ENCODE data around the gene TBC1D22A.

Gene TBC1D22A

DNA sequence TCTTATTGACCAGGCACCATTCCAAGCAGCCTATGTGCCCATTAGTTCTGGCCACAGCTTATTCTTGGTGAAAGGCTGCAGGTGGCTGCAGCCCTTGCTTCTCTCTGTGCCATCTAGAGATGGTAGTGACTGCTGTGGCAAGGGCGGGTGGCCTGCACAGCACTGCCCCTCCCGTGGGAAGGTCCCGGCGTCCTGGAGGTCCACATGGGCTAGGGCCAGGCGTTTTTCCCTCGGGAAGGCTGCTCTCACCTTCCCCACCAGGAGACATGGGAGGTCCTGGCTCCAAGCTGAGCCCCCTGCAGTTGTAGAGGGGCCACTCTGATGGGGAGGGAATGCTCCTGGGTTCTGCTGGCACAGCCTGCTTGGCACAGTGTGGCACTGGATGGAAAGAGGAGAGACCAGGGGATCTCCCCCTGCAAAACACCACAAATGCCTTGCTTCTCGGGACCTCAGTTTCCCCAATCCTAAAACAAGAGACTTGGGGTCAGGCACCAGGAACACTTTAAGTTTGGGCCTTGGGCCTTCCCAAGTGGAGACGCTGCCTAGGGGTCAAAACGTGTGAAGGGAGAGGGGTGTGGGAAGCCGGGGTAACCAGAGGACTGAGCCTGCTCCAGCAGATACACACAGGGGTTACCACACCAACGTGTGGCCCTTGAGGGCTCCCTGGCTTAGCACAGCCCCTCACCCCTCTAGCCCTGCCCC lies 10.0 kb upstream of the TBC1D22A start:
- no peak for DNase-seq (ENCODE audit: insufficient read length, low spot score)
- no peak for FAIRE-seq

GRCh38 chr22:46752988-46753310 lies 9.5 kb upstream of the TBC1D22A start:
- FAIRE-seq (no peak), DNase-seq (ENCODE audit: insufficient read length, low spot score) (no peak)

DNA sequence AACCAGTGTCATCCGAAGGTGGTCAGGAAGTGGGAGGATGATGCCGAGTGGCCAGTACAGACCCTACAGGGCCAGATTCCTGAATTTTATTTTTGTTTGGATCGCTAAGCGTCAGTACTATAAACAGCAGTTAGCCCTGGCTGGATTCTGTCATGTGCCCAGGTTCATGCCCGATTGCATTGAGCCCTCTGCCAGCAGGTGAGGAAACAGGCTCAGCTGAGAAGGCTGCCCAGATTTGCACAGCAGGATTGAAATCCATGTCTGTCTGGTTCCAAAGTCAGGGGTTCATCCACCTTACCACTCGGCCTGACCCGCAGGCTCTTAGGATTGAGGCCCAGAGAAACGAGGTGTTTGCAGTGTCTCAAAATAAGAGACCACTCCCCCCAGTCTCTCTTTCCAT lies 9.1 kb upstream of the TBC1D22A start:
- no peak for DNase-seq (ENCODE audit: insufficient read length, low spot score)
- FAIRE-seq = no peak

DNA sequence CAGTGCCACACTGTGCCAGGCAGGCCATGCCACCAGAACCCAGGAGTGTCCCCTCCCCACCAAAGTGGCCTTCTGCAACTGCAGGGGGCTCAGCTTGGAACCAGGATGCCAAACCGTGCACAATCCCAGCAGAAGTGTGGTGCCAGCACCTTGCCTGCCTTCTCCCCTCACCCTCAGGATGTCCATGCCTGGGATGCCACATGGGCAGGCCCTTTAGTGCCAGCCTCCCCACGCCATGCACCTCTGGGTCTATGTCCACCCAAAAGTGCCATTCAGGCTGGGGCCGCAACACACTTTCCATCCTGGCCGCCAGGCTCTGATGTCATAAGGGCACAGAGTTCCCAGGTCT lies 8.7 kb upstream of the TBC1D22A start:
- no peak for FAIRE-seq
- DNase-seq (ENCODE audit: insufficient read length, low spot score) = no peak

GRCh38 chr22:46754110-46754799 lies 8.2 kb upstream of the TBC1D22A start:
- DNase-seq (ENCODE audit: insufficient read length, low spot score) = peak; percentile 96
- peak; percentile 99 for FAIRE-seq

DNA sequence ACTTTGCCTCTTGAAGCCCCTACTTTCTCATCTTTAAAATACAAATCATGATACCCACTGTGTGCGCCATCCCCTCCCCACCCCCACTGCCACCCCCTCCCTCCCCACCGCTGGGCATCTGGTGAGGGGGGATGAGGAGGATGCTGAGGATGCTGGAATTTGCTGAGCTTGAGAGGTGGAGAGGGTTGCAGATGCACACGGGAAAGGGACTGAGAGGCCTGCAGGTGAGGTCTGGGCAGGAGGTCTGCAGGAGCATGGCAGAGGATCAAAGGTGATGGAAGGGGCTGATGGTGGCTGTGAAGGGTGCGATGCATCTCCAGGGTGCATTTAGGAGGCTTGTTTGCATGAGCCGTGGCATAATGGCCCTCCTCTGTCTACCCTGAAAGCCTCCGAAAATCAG lies 7.6 kb upstream of the TBC1D22A start:
- FAIRE-seq (no peak), DNase-seq (ENCODE audit: insufficient read length, low spot score) (no peak)

DNA sequence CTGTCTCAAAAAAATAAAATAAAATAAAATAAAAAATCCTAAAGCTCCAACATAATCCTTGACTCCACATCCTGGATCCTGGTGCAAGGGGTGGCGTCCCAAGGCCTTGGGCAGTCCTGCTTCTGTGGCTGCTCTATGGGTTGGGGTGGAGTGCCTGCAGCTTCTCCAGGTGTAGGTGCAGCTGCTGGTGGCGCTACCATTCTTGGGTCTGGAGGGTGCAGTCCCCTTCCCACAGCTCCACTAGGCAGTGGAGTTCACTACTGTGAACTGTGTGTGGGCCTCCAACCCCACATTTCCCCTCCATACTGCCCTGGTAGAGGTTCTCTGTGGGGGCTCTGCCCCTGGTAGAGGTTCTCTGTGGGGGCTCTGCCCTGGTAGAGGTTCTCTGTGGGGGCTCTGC lies 6.9 kb upstream of the TBC1D22A start:
- FAIRE-seq (no peak), DNase-seq (ENCODE audit: insufficient read length, low spot score) (no peak)

- FAIRE-seq (no peak), DNase-seq (ENCODE audit: insufficient read length, low spot score) (no peak)
Observed at GRCh38 chr22:46756097-46756496, 6.4 kb upstream of the TBC1D22A start.

GRCh38 chr22:46757104-46757503 lies 5.3 kb upstream of the TBC1D22A start:
- FAIRE-seq (no peak), DNase-seq (ENCODE audit: insufficient read length, low spot score) (no peak)

DNA sequence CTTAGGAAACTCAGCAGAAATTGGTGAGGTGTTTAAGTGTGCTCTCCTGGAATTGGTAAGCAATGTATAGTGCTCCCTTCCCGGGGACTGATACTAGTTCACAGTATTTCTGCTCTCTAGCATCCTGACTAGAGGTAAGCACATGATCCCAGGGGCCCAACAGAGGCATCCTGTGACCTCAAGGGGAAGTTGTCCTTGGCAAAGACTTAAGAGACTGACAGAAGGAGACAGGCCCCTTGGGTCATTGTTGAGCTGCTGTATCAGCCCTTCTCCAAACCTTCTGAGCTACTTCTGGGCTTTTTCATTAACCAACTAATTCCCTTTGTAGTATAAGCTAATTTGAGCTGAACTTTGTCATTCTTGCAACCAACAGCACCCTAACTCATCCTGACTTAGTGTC lies 4.3 kb upstream of the TBC1D22A start:
- FAIRE-seq = no peak
- DNase-seq (ENCODE audit: insufficient read length, low spot score) = no peak

- DNase-seq (ENCODE audit: insufficient read length, low spot score) = peak; percentile 29
- no peak for FAIRE-seq
Observed at GRCh38 chr22:46758867-46759290, 3.6 kb upstream of the TBC1D22A start.

DNA sequence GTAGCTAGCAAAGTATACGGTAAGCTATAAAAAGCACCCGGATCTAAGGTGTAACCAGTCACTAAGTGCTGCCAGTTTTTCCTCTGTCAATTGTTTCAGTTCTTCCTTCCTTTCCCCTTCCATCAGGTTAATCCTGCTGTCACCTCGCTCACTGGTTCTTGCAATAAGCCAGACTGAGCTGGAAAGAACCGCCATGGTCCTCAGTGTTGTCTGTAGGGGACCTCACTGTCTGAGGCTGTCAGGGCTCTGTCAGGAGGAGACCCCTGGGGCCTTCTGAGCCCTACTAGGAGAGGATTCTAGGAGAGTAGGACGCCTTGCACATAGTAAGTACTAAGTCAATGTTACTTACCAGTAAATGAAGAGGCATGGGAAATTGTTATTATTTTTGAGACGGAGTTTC lies 1.4 kb upstream of the TBC1D22A start:
- no peak for FAIRE-seq
- no peak for DNase-seq (ENCODE audit: insufficient read length, low spot score)

DNA sequence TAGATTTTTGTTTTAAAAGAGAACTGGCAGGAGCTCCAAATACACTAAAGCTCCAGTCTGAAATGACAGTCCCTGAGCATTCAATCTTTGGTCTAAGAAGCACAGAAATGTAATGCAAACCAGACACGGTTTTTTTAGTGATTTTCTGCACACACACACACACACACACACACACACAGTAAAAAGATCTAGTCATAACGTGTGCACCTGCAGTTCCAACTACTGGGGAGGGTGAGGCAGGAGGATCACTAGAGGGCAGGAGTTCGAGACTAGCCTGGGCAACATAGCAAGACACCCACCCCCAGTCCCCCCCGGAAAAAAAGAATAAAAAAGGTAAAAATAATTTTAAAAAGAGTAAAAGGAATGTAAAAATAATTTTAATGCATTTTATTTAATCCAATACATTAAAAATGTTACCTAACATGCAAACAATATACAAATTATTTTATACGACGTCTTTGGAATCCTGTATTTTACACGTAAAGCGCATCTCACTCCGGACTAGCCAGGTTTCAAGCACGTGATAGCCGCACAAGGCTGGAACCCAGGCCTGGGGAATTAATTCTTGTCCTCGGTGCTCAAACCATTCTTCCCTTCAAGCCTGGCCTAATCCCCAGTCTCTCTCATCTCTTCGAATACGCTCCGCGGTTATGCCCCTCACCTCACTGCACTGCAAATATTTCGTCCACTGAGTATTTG lies 762 bp upstream of the TBC1D22A start:
- FAIRE-seq = no peak

DNA sequence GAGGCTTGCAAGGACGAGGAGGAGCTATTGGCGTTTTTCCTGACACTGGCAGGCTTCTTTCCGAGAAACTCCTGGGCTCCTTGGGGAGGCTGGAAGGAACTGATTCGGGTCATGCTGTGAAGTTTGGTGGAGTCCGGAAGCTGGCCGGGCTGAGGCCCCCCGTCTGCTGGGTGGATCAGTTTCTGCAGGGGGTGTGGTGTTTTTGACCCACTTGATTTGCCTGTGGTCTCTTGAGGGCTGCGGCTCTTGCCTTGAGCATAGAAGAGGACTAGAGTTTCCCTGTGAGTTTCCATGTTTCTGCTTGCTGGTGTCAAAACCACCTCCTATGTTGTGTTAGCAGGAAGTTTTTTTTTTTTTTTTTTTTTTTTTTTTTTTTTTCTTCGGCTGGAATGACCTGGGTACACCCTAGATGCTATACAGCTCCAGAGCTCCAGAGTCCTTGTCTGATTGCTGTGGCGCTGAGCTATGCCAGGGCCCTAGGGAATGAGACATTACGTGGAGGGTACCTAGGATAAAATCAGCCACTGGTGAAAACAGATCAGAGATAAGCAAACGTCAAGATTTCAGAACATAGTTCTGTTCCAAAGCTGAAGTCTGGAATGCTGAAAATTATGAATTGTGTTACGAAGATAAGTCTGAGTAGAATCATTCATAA lies 728 bp downstream of the TBC1D22A start:
- FAIRE-seq = no peak
- DNase-seq (ENCODE audit: insufficient read length, low spot score) = no peak

More for the DNA sequence above, 762 bp upstream of the TBC1D22A start:
- DNase-seq (ENCODE audit: insufficient read length, low spot score) = no peak

- FAIRE-seq (no peak), DNase-seq (ENCODE audit: insufficient read length, low spot score) (no peak)
Observed at GRCh38 chr22:46764140-46764680, 1.8 kb downstream of the TBC1D22A start.

DNA sequence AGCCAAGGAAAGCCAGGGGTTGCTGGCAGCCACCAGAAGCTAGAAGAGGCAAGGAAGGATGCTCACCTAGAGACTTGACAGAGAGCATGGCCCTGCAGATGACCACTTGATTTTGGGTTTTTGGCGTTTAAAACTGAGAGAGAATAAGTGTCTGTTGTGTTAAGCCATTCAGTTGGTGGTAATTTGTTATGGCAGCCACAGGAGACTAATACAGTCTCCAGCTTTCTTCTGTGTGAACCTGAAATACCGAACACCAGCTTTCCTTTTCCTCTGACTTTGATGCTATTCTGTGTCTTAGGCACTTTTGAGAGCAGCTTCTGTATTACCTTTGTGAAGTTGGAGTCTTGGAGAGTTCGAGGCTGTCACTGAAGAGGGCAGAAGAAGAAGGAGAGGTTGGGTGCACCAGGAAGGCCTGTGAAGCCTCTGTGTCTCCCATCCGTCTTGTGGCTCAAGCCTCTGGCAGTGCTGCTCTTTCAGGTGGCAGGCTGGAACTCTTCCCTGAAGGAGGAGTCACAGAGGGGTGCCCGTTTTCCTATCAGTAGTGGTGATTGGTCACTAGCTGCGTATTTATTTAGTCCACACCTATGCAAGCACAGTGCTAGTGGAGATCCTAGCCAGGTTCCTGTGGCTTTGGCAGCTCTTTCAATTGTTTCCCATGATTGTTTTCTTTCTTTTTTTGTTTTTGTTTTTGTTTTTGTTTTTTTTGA lies 2.5 kb downstream of the TBC1D22A start:
- DNase-seq (ENCODE audit: insufficient read length, low spot score) = no peak
- no peak for FAIRE-seq

- FAIRE-seq (no peak), DNase-seq (ENCODE audit: insufficient read length, low spot score) (no peak)
Observed at GRCh38 chr22:46766611-46767010, 4.2 kb downstream of the TBC1D22A start.

DNA sequence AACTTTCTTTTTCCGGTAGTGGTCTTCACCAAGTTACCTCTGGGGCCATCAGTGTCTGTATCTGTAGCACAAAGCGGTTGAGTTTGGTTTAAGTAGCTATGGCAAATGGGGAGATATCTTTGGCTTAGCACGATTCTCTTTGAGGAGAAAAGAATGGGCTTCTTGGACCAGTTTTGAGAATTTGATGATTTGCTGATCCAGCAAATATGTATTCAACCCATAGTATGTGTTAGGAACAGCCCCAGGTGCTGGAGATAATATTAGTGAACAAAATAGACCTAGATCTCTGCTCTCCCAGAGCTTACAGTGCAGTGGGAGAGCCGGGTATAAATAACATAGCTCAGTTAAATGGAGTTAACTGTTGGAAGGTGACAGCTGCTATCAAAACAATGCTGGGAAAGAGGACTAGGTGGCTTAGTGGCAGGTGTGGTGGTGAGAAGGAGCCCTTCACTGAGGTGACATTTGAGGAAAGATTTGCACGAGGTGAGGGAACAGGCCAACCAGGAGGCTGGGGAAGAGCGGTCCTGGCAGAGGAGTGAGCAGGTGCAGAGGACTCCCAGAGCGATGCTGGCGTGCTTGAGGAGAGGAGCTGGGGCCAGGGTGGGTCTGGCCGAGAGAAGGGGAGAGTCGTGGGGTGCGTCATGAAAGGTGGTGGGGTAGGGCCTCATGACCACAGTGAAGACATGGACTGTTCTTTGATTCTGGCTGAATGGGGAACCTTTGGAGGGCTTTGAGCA lies 5.0 kb downstream of the TBC1D22A start:
- FAIRE-seq (no peak), DNase-seq (ENCODE audit: insufficient read length, low spot score) (no peak)

DNA sequence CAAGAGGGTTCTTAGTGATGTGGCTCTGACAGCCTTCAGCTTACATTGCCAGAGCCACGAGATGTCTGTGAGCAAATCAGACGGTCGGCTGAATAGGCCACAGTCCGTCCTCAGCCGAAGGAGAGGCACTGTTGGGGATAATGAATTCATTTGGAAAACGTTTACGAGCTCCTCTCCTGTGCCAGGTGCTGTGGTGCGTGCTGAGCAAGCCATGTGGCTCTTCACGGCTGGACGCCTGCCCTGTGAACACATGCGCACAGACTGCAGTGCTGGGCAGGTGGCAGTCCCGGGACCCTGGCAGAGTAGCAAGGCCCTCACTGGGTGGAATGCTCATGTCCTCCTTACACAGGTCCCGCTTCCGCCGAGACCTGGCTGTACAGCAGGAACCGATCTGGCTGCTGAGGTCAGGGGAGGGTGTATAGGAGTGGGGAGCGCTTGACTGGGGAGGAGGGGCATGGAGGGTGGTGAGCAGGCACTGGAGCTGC lies 6.8 kb downstream of the TBC1D22A start:
- FAIRE-seq = no peak
- DNase-seq (ENCODE audit: insufficient read length, low spot score) = no peak

- FAIRE-seq = no peak
- no peak for DNase-seq (ENCODE audit: insufficient read length, low spot score)
Observed at GRCh38 chr22:46769706-46770105, 7.3 kb downstream of the TBC1D22A start.

Measured in HTR-8/SVneo (cell line).